ENCODE measurements around the gene CDC23.

- no peak for TF ChIP-seq CTCF (IDR thresholded peaks at IDR 0.05)
- TF ChIP-seq POLR2AphosphoS5 (IDR thresholded peaks at IDR 0.05), result no peak
Measured at GRCh38 chr5:138224712-138225111, 11.6 kb upstream of the CDC23 start.

Data from breast epithelium (tissue), 3 donors.